22Rv1 (cell line): ENCODE data around the gene HOXB9.

Source experiments
- CTCF ChIP-seq: fragments of 450-650 bp; IDR thresholded peaks from 2 replicates; pipeline ENCODE4 v1.5.1; 2017; ENCODE audit warnings: mild to moderate bottlenecking
- ZFX ChIP-seq: fragments of 450-650 bp; IDR thresholded peaks from 2 replicates; pipeline ENCODE4 v1.6.1; 2017; ENCODE audit warnings: antibody characterized with exemption, borderline replicate concordance

- TF ChIP-seq CTCF: no peak
- no peak for TF ChIP-seq ZFX
Observed at GRCh38 chr17:48649741-48650140, 23.6 kb upstream of the HOXB9 start.
